ENCODE results near the gene CGNL1. TPM values are rescaled to one million over a fixed set of nuclear protein-coding genes. Genes with fewer than 3 reads are reported as not detected.
A peak's percentile ranks its signal among the peaks of the same experiment; 100 is the strongest.

Gene CGNL1
- total RNA-seq, 4 donors from 2014 or later, result 40.7 to 74.4 (median 56.0) TPM

DNA sequence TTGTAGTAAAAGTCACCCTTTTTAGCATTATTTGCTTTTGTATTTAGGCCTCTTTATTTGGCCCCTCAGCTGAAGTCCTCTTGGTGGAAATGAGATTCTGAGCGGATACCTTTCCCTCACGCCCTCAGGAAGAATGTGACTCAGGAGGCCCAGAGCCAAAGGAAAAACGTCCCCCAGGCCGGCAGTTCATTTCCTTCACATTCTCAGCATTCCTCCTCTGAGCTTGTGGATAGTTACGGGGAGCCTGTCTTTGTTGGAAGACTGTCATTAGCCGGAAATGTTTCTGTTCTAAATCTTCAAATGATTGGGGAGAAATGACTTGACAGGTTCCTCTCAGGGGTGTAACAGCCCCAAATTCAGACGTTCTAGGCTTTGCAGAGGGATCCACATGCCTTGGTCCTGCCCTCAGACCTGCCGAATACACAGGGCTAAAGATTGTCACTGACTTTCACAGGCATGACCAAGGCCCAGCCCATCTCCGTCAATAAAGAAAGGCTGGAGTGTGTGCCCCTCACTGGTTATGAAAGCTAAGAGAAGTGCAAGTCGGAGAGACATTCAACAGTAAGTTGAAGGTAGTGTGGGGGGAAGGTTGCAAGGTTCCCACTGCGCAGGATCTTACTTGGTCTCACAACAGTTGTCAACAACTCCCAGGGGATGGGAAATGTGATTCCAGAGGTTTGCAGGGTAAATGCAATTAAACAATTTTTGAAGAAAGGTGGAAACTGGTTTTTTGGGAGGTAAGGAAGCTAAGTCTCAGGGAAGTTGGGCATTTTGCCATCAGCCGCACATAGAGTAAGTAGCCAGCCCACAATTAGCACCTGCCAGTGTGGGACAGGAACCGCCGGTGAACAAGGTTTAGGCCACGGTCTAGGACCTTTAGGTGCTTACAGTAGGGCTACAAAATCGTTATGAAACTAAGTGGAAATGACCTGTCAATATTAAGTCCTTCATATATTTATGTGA lies 175.7 kb downstream of the CGNL1 start:
- 51 to 72% methylated on average over 16 of the region's 16 CpGs for WGBS, 2 donors
- peak overlapping the region; percentile 80 to 92 (median 87) for H3K27ac ChIP-seq
- intact Hi-C loops (cut with DNase I), result loop anchor here (10.0 kb wide), 1 partner anchor 313 kb away; no protein-coding TSS in a partner anchor

DNA sequence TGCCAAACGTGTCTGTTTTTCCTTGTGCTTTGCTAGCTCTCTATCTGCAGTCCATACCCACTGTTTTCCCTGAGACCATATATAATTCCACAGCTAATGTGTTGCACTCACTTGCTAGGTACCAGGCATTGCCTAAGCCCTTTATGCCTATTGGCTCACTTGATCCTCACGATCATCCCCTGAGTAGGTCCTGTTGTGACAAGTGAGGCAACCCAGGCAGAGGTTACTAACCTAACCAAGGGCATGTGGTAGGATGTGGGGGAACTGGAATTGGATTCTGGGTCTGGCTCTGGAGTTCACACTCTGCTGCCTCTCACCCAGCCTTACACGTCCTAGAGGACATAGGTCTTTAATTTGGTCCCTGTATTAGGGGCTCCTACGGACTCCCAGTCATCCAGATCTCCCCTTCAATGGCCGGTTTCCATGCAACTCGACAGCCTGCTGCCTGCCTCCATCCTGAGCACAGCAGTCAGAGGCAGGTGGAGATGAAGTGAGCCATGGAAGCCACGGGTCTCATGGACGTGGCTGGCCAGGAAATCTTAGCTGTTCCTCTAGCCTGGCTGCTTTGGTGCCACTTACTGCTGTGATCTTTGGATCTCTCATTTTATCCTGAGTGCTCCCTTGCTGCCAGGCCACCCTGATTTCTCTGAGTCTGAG lies 176.5 kb downstream of the CGNL1 start:
- peak overlapping the region in 2 of 3 donors; percentile 80 to 92 for H3K27ac ChIP-seq
- no peak overlapping the region for H3K4me3 ChIP-seq (replicated peaks in 1 of 3)
- intact Hi-C loops (cut with DNase I), result loop anchor here (10.0 kb wide), 1 partner anchor 312 kb away; no protein-coding TSS in a partner anchor
- DNase-seq, result no peak
- no peaks in the 10 kb centered on the region for H3K27me3 ChIP-seq
- WGBS, 2 donors, result 89 to 96% methylated on average over 8 of the region's 8 CpGs
- peaks cover 42 to 49% of the 10 kb centered on the region in 2 donors for H3K4me1 ChIP-seq
- H3K9me3 ChIP-seq, result no peaks in the 10 kb centered on the region
- no peak for TF ChIP-seq POLR2A (IDR thresholded peaks at IDR 0.05)
- TF ChIP-seq, protein P1, sequence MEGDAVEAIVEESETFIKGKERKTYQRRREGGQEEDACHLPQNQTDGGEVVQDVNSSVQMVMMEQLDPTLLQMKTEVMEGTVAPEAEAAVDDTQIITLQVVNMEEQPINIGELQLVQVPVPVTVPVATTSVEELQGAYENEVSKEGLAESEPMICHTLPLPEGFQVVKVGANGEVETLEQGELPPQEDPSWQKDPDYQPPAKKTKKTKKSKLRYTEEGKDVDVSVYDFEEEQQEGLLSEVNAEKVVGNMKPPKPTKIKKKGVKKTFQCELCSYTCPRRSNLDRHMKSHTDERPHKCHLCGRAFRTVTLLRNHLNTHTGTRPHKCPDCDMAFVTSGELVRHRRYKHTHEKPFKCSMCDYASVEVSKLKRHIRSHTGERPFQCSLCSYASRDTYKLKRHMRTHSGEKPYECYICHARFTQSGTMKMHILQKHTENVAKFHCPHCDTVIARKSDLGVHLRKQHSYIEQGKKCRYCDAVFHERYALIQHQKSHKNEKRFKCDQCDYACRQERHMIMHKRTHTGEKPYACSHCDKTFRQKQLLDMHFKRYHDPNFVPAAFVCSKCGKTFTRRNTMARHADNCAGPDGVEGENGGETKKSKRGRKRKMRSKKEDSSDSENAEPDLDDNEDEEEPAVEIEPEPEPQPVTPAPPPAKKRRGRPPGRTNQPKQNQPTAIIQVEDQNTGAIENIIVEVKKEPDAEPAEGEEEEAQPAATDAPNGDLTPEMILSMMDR (IDR thresholded peaks at IDR 0.05), result no peak
- no peaks in the 10 kb centered on the region for H3K36me3 ChIP-seq

More for the DNA sequence above, 175.7 kb downstream of the CGNL1 start:
- peak; percentile 59 to 79 for DNase-seq
- Histone ChIP-seq H3K36me3 (peaks cover 4 to 8% of the 10 kb centered on the region in 2 donors), H3K27me3 (no peaks in the 10 kb centered on the region), H3K4me3 (replicated peaks in 1 of 3) (no peak overlapping the region), H3K4me1 (peaks cover 42 to 49% of the 10 kb centered on the region in 2 donors), H3K9me3 (no peaks in the 10 kb centered on the region)
- TF ChIP-seq POLR2A (IDR thresholded peaks at IDR 0.05), result peak in 1 of 2 donors; percentile 23
- TF ChIP-seq, protein P1 (IDR thresholded peaks at IDR 0.05), result no peak

DNA sequence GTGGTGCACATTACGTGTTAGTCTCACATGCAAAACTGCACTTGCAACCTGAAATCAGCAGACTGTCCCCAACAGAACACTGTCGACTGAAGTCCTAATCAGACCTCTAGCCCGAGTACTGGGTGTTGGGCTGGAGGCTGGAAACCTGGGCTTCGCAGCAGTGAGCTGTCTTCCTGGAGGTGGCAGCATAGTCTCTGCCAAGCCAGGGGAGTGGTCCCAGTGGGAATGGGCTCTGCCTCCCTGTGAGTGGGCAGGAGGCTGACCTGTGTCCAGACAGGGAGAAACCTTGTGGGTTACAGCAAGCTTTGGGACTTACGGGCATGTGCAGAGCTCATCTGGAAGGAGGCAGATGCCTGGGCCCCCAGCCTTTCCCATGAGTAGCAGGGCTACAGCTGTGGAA lies 177.2 kb downstream of the CGNL1 start:
- DNase-seq, result no peak
- H3K27me3 ChIP-seq, result no peaks in the 10 kb centered on the region
- H3K4me3 ChIP-seq (replicated peaks in 1 of 3), result no peak overlapping the region
- H3K27ac ChIP-seq, result no peak overlapping the region
- TF ChIP-seq POLR2A (IDR thresholded peaks at IDR 0.05), result no peak
- TF ChIP-seq, protein P1 (IDR thresholded peaks at IDR 0.05), result no peak
- peaks cover 42 to 49% of the 10 kb centered on the region in 2 donors for H3K4me1 ChIP-seq
- no peaks in the 10 kb centered on the region for H3K36me3 ChIP-seq
- intact Hi-C loops (cut with DNase I), result loop anchor here (10.0 kb wide), 1 partner anchor 311 kb away; no protein-coding TSS in a partner anchor
- 95 to 100% methylated on average over 3 to 5 of the region's 5 CpGs for WGBS, 2 donors
- H3K9me3 ChIP-seq, result no peaks in the 10 kb centered on the region

DNA sequence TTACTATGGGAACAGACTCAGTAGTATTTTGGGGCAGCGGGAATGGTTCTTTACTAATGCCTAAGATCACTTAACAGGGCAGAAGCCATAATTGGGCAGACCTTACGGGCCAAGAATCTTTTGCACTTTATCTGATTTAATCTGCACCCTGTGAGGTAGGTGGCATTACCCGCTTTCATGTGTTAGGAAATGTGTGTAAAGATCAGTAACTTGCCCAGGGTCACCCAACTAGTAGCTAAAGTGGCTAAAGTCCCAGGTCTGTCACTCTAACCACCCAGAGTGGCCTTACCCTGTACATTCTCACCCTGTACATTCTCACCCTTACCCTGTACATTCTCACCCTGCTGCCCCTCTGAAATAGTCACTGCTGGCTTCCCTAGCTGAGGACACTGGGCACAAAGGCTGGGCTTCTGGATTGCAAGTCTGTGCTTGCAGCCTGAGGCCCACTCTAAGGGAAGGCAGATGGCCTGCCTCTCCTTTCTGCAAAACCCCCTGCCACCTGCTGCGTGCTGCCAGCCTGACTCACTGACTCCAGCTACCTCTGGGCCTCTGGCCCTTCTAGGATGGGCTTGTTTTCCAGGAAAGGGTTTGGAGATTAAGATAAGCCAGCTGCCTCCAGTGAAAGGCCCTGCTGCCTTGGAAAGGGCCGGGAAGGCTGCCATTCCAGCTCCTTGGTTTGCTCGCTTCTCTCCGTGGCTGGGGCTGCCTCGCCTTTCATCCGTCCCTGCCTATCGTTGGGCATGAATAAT lies 177.9 kb downstream of the CGNL1 start:
- WGBS, 2 donors, result 67 to 69% methylated on average over 6 to 9 of the region's 10 CpGs
- Histone ChIP-seq H3K27me3 (no peaks in the 10 kb centered on the region), H3K4me1 (peaks cover 40 to 45% of the 10 kb centered on the region in 2 donors), H3K27ac (peak overlapping the region in 2 of 3 donors; percentile 39 to 54), H3K9me3 (no peaks in the 10 kb centered on the region), H3K4me3 (replicated peaks in 1 of 3) (no peak overlapping the region), H3K36me3 (no peaks in the 10 kb centered on the region)
- no peak for TF ChIP-seq POLR2A (IDR thresholded peaks at IDR 0.05)
- TF ChIP-seq, protein P1 (IDR thresholded peaks at IDR 0.05), result no peak
- no peak for DNase-seq
- intact Hi-C loops (cut with DNase I), result loop anchor here (10.0 kb wide), 1 partner anchor 311 kb away; no protein-coding TSS in a partner anchor
